Stimulated activated CD4-positive, alpha-beta T cell treated with anti-CD3 and anti-CD28 coated beads, Interleukin-1b, Interleukin-23, amount 100 ng/mL, for 24 hours (primary cell): Measurements from ENCODE around the gene RPS3A.
"Not testable (repeated sequence)": the region's sequence is repeated elsewhere in the genome, so short reads cannot be mapped to it uniquely, and the experiment has no call there.

Experiments used
- DNase-seq, 4 experiments: peaks; one replicate each; pipeline ENCODE4 v3.0.0-alpha.2; 2020; ENCODE audit warnings: low read depth in 4 of 4, low spot score in 1 of 4

RPS3A gene

GRCh38 chr4:151099229-151099975, at the start of gene RPS3A:
Gene RPS3A, plus strand, starts transcription at chr4:151099628. Its CDS starts 25 bp downstream, at chr4:151099653.
- peak; percentile 90 to 94 (median 92) for DNase-seq

DNA sequence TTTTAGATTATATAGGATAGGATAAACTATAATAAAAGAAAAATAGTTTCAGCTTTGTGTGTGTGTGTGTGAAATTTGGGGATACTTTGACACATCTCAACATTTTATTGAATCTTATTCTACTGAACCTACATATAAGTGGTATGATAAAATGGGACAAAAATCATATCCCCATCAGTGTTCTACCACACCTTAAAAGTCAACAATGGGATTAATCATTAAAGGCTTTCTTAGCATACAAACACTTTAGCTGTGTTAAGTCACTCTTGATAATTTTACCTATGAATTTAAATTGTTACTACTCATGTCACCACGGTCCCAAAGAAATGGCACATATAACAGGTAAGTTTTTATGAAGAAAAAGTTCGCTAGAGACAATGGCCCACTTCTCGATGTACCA, 46.6 kb upstream of the RPS3A start:
- no peak for DNase-seq

DNA sequence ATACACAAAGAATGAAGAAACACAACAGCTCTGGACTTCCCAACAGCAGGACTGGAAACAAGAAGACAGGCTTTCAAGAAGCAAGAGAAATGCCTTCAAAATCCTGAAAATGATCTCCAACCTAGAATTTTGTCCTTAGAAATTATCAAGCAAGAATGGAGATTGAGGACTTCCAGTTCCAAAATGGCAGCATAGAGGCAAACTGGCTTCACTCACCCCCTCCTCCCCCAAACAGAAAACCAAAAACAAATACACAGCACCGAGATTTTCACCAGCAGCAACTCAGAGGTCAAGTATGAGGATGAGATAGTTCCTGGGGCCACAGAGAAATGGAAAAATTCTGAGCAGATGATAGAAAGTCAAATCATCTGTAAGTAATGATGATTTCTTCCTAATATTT, 43.9 kb upstream of the RPS3A start:
- no peak for DNase-seq

DNA sequence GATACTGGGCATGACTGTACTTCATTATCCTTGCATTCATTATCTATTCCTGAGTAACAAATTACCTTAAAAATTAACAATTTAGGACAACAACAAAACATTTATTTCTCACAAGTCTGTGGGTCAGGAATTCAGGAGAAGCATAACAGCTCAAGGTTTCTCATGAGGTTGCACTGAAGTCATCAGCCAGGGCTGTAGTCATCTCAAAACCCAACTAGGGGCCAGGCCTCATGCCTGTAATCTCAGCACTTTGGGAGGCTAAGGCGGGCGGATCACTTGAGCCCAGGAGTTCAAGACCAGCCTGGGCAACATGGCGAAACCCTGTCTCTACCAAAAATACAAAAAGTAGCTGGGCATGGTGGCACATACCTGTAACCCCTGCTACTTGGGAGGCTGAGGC, 36.3 kb upstream of the RPS3A start:
- not testable (repeated sequence) for DNase-seq

GRCh38 chr4:151067316-151067970, 32.0 kb upstream of the RPS3A start:
- DNase-seq, result no peak

DNA sequence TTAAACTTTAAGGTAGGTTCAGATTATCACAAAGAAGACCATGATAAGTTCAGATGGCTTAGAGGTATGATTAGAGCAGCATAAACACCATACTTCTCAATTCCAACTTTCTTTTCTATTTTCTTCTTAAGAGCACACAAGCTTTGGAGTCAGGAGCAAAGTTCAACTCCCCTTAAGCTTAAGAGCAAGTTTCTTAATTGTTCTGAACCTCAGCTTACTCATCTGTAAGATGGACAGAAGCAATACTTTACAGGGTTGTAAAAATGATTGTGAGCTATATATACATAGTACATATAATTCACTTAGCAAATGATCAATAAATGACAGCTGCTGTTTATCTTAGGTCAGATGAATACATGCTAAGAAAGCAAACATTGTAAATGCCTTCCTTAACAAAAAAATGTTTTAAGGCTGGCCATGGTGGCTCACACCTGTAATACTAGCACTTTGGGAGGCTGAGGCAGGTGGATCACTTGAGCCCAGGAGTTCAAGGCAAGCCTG, 25.0 kb upstream of the RPS3A start:
- no peak for DNase-seq

DNA sequence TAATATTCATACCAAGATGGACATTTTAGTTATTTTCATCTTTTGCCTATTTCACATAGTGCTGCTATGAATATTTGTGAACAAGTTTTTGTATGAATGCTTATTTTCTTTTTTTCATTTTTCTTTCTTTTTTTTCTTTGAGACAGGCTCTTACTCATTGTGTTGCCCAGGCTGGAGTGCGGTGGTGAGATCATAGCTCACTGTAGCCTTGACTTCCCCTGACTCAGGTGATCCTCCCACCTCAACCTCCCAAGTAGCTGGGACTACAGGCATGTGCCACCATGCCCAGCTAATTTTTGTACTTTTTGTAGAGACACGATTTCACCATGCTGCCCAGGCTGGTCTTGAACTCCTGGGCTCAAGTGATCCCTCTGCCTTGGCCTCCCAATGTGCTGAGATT, 21.4 kb upstream of the RPS3A start:
- not testable (repeated sequence) for DNase-seq

DNA sequence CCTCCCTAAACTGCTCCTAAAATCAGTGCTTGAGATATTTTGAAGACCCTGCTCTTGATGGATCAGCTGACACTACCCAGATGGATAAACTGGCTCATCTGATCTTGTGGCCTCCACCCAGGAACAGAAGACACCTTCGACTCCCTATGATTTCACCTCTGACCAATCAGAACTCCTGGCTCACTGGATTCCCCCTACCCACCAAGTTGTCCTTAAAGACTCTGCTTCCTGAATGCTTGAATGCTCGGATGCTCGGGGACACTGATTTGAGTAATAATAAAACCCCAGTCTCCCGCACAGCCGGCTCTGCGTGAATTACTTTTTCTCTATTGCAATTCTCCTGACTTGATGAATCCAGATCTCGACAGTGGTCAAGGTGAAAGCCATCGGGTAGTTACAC, 12.0 kb upstream of the RPS3A start:
- no peak for DNase-seq

DNA sequence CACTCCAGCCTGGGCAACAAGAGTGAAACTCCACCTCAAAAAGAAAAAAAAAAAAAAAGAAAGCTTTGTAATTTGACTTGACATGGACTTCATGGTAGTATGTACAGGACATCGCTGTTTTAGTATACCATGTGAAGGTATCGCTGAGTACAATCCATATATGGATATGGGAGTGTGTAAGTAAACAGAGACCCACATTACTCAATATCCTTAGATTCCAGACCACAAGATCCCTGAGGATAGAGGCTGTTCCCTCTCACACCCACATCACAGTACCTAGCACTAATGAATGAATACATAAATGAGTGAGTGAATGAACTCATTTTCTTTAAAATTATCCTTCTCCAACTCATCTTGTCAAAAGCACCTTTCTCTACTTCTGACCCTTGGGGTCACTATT, 8.4 kb upstream of the RPS3A start:
- no peak for DNase-seq

DNA sequence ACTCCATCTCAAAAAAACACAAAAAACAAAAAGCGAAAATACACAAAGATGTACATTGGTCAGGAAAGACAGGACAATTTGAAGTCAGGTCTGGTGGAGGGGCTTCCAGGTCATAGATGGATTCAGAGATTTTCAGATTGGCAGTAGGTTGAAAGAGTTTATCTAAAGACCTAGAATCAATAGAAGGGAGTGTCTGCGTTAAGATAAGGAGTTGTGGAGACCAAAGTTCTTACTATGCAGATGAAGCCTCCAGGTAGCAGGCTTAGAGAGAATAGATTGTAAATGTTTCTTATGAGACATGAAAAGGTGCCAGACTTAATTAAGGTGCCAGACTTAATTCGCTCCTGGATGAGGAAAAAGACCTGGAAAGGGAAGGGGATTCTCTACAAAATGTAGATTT, 6.9 kb upstream of the RPS3A start:
- no peak for DNase-seq

- no peak for DNase-seq
These were observed 6.2 kb upstream of the RPS3A start for GRCh38 chr4:151093203-151093602.

- no peak for DNase-seq
These were observed 5.1 kb upstream of the RPS3A start for GRCh38 chr4:151094290-151094751.

DNA sequence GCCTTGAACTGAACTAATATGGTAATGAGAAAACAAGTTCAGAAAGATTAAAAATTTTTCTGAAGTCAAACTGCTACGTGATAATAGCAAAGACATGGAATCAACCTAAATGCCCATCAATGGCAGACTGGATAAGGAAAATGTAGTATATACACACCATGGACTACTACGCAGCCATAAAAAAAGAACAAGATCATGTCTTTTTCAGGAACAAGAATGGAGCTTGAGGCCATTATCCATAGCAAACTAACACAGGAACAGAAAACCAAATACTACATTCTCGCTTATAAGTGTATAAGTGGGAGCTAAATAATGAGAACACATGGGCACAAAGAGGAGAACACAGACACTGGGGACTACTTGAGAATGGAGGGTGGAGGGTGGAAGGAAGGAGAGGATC, 4.3 kb upstream of the RPS3A start:
- no peak for DNase-seq

DNA sequence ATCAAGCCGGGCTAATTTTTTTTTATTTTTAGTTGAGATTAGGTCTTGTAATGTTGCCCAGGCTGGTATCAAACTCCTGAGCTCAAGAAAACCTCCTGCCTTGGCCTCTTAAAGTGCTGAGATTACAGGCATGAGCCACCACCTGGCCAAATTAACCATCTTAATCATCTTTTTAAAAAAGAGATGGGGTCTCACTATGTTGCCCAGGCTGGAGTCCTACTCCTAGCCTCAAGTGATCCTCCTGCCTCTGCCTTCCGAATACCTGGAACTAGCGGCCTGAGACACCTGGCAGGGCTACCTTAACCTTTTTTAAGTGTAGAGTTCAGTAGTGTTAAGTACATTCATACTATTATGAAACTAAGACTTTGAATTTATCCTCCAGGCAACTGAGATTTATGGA, 1.7 kb upstream of the RPS3A start:
- DNase-seq, result no peak

DNA sequence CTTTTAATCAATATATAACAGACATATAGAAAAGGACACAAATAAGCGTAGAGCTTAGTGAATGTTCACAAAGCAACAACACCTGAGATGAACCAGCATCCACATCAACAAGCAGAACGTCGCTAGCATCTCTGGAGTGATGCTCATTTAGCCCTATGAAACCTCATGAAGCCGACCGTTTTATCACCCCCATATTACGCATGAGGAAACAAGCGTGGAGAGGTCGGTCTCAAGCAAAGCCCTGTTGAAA, 524 bp upstream of the RPS3A start:
- DNase-seq, result no peak

GRCh38 chr4:151099976-151100417, 569 bp downstream of the RPS3A start:
- no peak for DNase-seq

DNA sequence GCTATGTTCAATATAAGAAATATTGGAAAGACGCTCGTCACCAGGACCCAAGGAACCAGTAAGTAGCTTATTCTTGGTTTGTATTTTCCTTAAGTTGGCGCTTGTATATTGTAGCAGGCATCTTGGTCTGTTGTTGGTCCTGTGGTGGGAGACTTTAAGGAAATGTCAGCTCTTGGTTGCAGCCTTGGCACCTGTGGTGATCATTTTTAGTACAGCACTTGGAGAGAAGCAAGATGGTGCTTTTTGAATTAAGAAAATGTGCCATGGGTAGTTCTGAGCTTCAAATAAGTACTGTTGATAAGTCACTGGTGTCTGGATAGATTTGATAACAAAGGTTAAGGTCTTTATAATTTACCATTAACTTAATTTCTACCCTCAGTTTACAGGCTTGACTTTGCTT, 1.1 kb downstream of the RPS3A start:
- DNase-seq, result no peak

DNA sequence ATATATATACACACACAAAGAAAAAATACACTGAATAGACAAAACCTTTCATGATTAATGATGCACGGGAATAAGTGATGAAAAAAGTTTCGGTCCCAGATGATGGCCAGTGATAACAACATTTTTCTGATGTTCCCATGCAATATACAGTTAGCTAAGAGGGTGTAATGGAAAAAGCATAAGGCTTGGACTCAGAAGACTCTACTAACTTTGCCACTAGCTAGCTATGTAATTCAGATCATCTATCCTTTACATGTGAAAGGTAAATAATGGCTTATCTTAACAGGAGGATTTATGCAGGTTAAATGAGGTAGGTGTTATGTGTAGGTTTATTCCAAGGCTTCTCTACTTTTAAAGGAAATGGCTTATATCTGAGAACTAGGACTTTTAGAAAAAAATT, 4.3 kb downstream of the RPS3A start:
- no peak for DNase-seq

- no peak for DNase-seq
These were observed 5.2 kb downstream of the RPS3A start for GRCh38 chr4:151104621-151105020.

DNA sequence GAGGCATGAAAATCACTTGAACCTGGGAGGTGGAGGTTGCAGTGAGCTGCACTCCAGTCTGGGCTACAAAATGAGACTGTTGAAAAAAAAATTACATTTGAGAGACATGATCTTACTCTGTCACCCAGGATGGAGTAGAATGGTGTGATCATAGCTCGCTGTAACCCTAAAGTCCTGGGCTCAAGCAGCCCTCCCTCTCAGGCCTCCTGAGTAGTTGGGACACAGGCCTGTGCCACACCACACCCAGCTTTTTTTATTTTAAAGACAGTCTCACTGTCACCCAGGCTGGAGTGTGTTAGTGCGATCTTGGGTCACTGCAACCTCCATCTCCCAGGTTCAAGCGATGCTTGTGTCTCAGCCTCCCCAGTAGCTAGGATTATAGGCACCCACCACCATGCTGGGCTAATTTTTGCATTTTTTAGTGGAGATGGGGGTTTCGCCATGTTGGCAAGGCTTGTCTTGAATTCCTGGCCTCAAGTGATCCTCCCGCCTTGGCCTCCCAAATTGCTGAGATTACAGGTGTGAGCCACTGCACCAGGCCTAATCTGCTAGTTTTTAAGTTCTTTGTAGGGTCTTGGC, 6.1 kb downstream of the RPS3A start:
- no peak for DNase-seq

DNA sequence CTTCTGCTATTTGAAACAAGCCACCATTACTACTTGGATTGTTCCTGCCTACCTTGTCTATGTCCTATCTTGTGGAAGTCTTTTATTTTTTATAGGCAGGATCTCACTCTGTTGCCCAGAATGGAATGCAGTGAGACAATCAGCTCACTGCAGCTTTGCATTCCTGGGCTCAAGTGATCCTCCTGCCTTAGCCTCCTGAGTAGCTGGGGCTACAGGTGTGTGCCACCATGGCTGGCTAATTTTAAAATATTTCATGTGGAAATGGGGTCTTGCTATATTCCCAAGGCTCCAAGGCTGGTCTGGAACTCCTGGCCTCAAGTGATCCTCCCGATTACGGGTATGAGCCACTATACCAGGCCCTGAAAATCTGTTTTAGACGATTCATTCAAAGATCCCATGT, 7.6 kb downstream of the RPS3A start:
- DNase-seq, result no peak

GRCh38 chr4:151110236-151110635, 10.8 kb downstream of the RPS3A start:
- no peak for DNase-seq
